ENCODE data around the gene ZMAT5. TPM values are rescaled to one million over a fixed set of nuclear protein-coding genes. Genes with fewer than 3 reads are reported as not detected.

Gene ZMAT5
- total and polyA plus RNA-seq, 2 of the 13 experiments (the other 11 are each of a cell fraction or from before 2014, with no cell fraction given), result 20.7 to 27.8 TPM

DNA sequence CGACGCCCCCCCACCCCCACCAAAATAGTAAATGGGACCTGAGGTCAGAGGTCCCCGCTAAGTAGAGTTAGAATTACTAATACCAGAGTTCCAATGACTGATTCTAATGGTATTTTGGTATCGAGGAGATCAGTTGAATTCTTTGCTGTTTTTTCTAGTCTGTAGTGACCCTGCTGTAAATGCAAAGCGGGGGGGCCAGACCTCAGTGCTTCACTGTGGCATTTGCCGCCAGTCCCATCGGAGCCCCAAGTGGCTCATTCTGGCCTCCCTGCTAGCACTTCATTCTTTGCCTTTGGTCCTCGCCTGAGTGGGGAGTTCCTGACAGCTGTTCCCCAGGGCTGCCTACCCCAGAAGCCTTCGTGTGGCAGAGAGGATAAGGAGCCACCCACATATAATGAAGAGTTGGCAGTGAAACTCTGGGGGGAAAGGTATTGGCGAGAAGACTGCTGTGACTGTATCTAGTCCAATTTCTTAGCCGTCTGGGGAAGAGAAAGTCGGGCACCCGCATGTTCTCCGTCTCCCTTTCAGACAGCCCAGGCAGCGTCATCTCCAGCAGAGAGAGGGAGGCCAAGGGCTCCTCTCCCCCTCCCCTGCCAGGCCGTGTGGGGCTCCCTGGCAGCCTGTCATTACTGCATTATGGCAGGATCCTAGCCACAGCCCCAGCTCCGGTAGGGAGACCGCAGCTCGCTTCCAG is 66.5 kb downstream of the ZMAT5 start:
- ChIA-PET POLR2A (interaction anchor here (2.0 kb wide), 1 partner anchor 67 kb away, joined by 4 read pairs; the partner anchor contains the start of genes UQCR10 and ZMAT5), CTCF (ENCODE audit: low intra/inter-chr PET ratio, low total read pairs) (no interaction called here)
- in situ Hi-C loops (cut with HindIII; ENCODE audit: extremely low pct_ligation_motif_present, low pct_unique_long_range_greater_than_20kb) (loop anchor here (5.0 to 10.0 kb wide), 2 partner anchors 307 to 384 kb away; partner anchors contain the start of gene HORMAD2), intact Hi-C loops (cut with micrococcal nuclease; ENCODE audit: unreplicated experiment) (loop anchor here (5.0 kb wide), 1 partner anchor 387 kb away; no protein-coding TSS in a partner anchor)
- no peaks in the 10 kb centered on the region for H3K79me2 ChIP-seq (ENCODE audit: insufficient read depth, low read length)
- WGBS (ENCODE audit: low lambda C conversion rate), result 73% methylated on average over 14 of the region's 19 CpGs
- no peak overlapping the region for H3K9ac ChIP-seq (ENCODE audit: insufficient read depth, low read depth, low read length)
- no peak overlapping the region for H3K4me2 ChIP-seq (ENCODE audit: low read depth, low read length)
- H3K36me3 ChIP-seq (replicated peaks in 1 of 2; ENCODE audit: control insufficient read depth in 1 of 2, insufficient read depth in 2 of 2, low read length in 2 of 2), result peaks cover 3 to 7% of the 10 kb centered on the region in 2 experiments; a peak in 2 of 5 replicates
- peaks cover 0 to 12% of the 10 kb centered on the region in 2 experiments; a peak in 3 of 5 replicates for H3K27me3 ChIP-seq (ENCODE audit: control insufficient read depth in 1 of 2, insufficient read depth in 2 of 2, low read length in 2 of 2)
- peaks cover 40% of the 10 kb centered on the region for H3K4me1 ChIP-seq (ENCODE audit: insufficient read depth, low read length)
- no peak overlapping the region for H2AFZ ChIP-seq (ENCODE audit: low read length)
- FAIRE-seq (no peak), DNase-seq (ENCODE audit: low spot score) (no peak), ATAC-seq (no peak)
- no peaks in the 10 kb centered on the region for H4K20me1 ChIP-seq (ENCODE audit: insufficient read depth, low read length)
- H3K27ac ChIP-seq (ENCODE audit: extremely low read length, insufficient read depth, low read length), result no peak overlapping the region
- H3K4me3 ChIP-seq (replicated peaks in 1 of 3; ENCODE audit: insufficient read depth in 1 of 3, low read depth in 2 of 3, low read length in 3 of 3), result no peak overlapping the region
- no peaks in the 10 kb centered on the region for H3K9me3 ChIP-seq (ENCODE audit: low read length)
- no TSS peak for BruUV-seq (replicated peaks)
- TF ChIP-seq XRCC5 (optimal IDR thresholded peaks at IDR 0.05; ENCODE audit: low read length) (no peak), TCF7 (IDR thresholded peaks at IDR 0.05; ENCODE audit: low read depth) (no peak), SMAD9 (CRISPR knock-in tag; IDR thresholded peaks at IDR 0.05) (no peak), HOXA3 (CRISPR knock-in tag; IDR thresholded peaks at IDR 0.05) (no peak), ONECUT2 (CRISPR knock-in tag; IDR thresholded peaks at IDR 0.05) (no peak), KDM6A (CRISPR knock-in tag; IDR thresholded peaks at IDR 0.05; ENCODE audit: low read depth) (no peak), PAX8 (CRISPR knock-in tag; IDR thresholded peaks at IDR 0.05; ENCODE audit: borderline replicate concordance) (no peak), ZNF17 (CRISPR knock-in tag; IDR thresholded peaks at IDR 0.05) (no peak), SMC3 (IDR thresholded peaks at IDR 0.05; ENCODE audit: low read length) (no peak), ZNF678 (CRISPR knock-in tag; IDR thresholded peaks at IDR 0.05) (no peak), SMYD3 (CRISPR knock-in tag; IDR thresholded peaks at IDR 0.05) (no peak), IKZF4 (CRISPR knock-in tag; IDR thresholded peaks at IDR 0.05; ENCODE audit: borderline replicate concordance, low read depth, not compliant biosample characterization) (no peak), ZNF660 (CRISPR knock-in tag; IDR thresholded peaks at IDR 0.05; ENCODE audit: borderline replicate concordance, low read depth) (no peak), SIN3B (IDR thresholded peaks at IDR 0.05; ENCODE audit: low read length) (no peak), JUNB (CRISPR knock-in tag; IDR thresholded peaks at IDR 0.05; ENCODE audit: borderline replicate concordance) (no peak), ZMYM4 (CRISPR knock-in tag; IDR thresholded peaks at IDR 0.05) (no peak)
- TF ChIP-seq, protein P1, sequence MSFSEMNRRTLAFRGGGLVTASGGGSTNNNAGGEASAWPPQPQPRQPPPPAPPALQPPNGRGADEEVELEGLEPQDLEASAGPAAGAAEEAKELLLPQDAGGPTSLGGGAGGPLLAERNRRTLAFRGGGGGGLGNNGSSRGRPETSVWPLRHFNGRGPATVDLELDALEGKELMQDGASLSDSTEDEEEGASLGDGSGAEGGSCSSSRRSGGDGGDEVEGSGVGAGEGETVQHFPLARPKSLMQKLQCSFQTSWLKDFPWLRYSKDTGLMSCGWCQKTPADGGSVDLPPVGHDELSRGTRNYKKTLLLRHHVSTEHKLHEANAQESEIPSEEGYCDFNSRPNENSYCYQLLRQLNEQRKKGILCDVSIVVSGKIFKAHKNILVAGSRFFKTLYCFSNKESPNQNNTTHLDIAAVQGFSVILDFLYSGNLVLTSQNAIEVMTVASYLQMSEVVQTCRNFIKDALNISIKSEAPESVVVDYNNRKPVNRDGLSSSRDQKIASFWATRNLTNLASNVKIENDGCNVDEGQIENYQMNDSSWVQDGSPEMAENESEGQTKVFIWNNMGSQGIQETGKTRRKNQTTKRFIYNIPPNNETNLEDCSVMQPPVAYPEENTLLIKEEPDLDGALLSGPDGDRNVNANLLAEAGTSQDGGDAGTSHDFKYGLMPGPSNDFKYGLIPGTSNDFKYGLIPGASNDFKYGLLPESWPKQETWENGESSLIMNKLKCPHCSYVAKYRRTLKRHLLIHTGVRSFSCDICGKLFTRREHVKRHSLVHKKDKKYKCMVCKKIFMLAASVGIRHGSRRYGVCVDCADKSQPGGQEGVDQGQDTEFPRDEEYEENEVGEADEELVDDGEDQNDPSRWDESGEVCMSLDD (CRISPR knock-in tag; IDR thresholded peaks at IDR 0.05; ENCODE audit: borderline replicate concordance), result no peak
- TF ChIP-seq, protein P2, sequence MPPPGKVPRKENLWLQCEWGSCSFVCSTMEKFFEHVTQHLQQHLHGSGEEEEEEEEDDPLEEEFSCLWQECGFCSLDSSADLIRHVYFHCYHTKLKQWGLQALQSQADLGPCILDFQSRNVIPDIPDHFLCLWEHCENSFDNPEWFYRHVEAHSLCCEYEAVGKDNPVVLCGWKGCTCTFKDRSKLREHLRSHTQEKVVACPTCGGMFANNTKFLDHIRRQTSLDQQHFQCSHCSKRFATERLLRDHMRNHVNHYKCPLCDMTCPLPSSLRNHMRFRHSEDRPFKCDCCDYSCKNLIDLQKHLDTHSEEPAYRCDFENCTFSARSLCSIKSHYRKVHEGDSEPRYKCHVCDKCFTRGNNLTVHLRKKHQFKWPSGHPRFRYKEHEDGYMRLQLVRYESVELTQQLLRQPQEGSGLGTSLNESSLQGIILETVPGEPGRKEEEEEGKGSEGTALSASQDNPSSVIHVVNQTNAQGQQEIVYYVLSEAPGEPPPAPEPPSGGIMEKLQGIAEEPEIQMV (CRISPR knock-in tag; IDR thresholded peaks at IDR 0.05; ENCODE audit: low read depth), result no peak
- TF ChIP-seq, protein P3, sequence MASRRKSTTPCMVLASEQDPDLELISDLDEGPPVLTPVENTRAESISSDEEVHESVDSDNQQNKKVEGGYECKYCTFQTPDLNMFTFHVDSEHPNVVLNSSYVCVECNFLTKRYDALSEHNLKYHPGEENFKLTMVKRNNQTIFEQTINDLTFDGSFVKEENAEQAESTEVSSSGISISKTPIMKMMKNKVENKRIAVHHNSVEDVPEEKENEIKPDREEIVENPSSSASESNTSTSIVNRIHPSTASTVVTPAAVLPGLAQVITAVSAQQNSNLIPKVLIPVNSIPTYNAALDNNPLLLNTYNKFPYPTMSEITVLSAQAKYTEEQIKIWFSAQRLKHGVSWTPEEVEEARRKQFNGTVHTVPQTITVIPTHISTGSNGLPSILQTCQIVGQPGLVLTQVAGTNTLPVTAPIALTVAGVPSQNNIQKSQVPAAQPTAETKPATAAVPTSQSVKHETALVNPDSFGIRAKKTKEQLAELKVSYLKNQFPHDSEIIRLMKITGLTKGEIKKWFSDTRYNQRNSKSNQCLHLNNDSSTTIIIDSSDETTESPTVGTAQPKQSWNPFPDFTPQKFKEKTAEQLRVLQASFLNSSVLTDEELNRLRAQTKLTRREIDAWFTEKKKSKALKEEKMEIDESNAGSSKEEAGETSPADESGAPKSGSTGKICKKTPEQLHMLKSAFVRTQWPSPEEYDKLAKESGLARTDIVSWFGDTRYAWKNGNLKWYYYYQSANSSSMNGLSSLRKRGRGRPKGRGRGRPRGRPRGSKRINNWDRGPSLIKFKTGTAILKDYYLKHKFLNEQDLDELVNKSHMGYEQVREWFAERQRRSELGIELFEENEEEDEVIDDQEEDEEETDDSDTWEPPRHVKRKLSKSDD (CRISPR knock-in tag; IDR thresholded peaks at IDR 0.05; ENCODE audit: low read depth), result no peak
